GM12892 (cell line): ENCODE results near the gene STK16.

ENCODE experiments used
- POLR2AphosphoS5 ChIP-seq: IDR thresholded peaks from 2 replicates; pipeline ENCODE4 v1.6.1; 2011; ENCODE audit warnings: low read depth, low read length, control low read depth
- TAF1 ChIP-seq: IDR thresholded peaks from 2 replicates; pipeline ENCODE4 v1.6.1; 2011; ENCODE audit warnings: low read depth, mild to moderate bottlenecking, control low read depth, low read length, borderline replicate concordance

DNA sequence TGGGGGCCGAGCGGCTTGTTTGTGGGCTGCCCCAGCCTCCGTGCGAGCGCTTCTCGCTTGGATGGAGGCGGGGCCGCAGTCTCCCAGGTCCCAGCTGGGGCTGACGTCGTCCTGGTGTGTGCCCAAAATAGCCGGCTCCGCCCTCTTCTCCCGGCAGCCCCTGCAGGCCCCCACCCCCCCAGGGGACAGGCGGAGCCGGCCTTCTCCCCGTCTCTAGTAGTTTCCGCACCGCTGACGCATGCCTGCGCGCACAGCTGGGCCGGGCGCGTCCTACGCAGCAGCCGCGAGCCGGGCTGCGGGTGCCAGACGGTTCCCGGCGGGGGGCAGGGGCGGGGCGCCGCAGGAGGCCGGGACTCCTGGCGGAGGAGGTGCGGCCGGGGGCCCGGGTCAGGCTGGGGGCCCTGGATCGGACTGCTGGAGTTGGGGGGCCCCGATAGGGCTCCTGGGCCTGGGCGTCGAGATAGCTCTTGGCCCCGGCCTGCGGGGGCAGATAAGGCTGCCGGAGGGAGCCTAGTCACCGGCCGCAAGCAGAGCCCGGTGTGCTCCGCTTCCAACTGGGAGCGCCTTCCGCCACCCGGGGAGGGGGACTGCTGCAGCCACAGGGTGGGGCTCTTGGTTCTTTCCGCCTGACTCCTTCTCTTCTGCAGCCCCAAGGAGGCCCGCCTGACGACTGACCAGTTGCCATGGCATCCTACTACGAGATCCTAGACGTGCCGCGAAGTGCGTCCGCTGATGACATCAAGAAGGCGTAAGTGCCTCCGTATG, 34.1 kb downstream of the STK16 start, which contains the start of gene DNAJB2:
- TF ChIP-seq POLR2AphosphoS5 (0 out of 2 replicates have a peak, but pooled peaks have one; percentile 45), TAF1 (peak; percentile 58)
